ENCODE data around the gene GATAD2B. TPM values are rescaled to one million over a fixed set of nuclear protein-coding genes. Genes with fewer than 3 reads are reported as not detected.

The GATAD2B gene
- total and polyA plus RNA-seq, 5 experiments from 2014 or later: 4.4 to 120 (median 5.3) TPM

DNA sequence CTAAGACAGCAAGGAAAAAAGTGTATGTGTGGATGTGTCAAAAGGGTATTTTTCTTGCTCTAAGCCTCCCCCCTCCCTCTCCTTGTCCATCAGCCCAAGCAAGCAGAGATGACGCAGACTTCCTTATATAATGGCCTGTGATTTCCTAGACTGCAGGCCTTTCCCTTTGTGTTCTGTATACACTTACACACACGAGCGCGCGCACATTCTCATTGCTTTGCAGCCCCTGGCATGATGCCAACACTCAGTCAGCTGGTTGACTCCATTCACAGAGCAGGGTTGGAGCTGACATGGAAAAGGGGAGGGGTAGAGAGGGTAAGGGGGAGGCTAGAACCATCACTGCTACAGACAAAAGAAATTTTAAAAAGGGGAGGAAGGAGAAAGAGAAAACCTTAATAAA, 41.8 kb downstream of the GATAD2B start:
- peak; percentile 71 to 83 for ATAC-seq

DNA sequence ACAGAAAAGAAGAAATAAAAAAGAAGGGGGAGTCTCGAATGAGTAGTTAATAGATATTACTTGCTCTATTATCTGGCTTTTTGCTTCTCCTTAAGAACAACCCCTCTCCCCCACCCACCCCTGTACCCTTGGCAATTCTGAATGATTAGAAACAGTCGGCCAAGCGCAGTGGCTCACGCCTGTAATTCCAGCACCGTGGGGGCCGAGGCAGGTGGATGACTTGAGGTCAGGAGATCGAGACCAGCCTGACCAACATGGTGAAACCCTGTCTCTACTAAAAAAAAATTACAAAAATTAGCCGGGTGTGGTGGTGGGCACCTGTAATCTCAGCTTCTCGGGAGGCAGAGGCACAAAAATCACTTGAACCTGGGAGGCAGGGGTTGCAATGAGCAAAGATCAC, 42.7 kb downstream of the GATAD2B start:
- peak overlapping the region in 6 of 10 donors; percentile 21 to 79 (median 47) for H3K27ac Mint-ChIP-seq
- POLR2A ChIA-PET: no interaction called here
- no peaks in the 10 kb centered on the region for H3K27me3 Mint-ChIP-seq
- no peaks in the 10 kb centered on the region for H3K9me3 Mint-ChIP-seq
- H3K4me1 Mint-ChIP-seq: peaks cover 14 to 42% (median 32%) of the 10 kb centered on the region in 4 donors
- no peak for DNase-seq
- peaks cover 0 to 25% (median 2%) of the 10 kb centered on the region in 3 donors for H3K36me3 Mint-ChIP-seq
- no peak for ATAC-seq
- H3K4me3 Mint-ChIP-seq: peak overlapping the region in 1 of 10 donors; percentile 48

More for the DNA sequence above, 41.8 kb downstream of the GATAD2B start:
- Mint-ChIP-seq H3K4me1 (peaks cover 11 to 38% (median 30%) of the 10 kb centered on the region in 4 donors), H3K27ac (no peak overlapping the region), H3K27me3 (no peaks in the 10 kb centered on the region), H3K9me3 (no peaks in the 10 kb centered on the region), H3K36me3 (peaks cover 0 to 20% (median 3%) of the 10 kb centered on the region in 3 donors), H3K4me3 (no peak overlapping the region)
- peak; percentile 25 to 68 (median 44) for DNase-seq
- POLR2A ChIA-PET: interaction anchor here (0.6 to 1.3 kb wide), 3 partner anchors 42 to 1895 kb away, joined by 3 to 5 read pairs (median 3); partner anchors contain the start of gene GATAD2B

DNA sequence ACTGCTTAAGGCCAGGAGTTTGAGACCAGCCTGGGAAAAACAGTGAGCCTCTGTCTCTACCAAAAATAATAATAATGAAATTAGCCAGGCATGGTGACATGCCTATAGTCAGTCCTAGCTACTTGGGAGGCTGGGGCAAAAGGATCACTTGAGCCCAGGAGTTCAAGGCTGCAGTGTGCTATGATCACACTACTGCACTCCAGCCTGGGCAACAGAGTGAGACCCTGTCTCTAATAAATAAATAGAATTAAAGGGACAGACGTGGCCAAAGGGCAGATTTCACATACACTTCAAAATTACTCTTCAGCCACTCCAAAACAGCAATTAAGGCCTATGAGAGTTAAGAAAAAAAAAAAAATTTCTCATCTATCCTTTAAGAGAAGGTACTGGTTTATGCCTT, 45.7 kb downstream of the GATAD2B start:
- ATAC-seq (no peak), DNase-seq (no peak)
- POLR2A ChIA-PET: no interaction called here
- H3K4me3 Mint-ChIP-seq: no peak overlapping the region
- peak overlapping the region in 3 of 10 donors; percentile 26 to 87 (median 40) for H3K27ac Mint-ChIP-seq
- no peaks in the 10 kb centered on the region for H3K9me3 Mint-ChIP-seq
- no peaks in the 10 kb centered on the region for H3K27me3 Mint-ChIP-seq
- peaks cover 0 to 38% (median 0%) of the 10 kb centered on the region in 3 donors for H3K36me3 Mint-ChIP-seq
- peaks cover 17 to 56% (median 50%) of the 10 kb centered on the region in 4 donors for H3K4me1 Mint-ChIP-seq

DNA sequence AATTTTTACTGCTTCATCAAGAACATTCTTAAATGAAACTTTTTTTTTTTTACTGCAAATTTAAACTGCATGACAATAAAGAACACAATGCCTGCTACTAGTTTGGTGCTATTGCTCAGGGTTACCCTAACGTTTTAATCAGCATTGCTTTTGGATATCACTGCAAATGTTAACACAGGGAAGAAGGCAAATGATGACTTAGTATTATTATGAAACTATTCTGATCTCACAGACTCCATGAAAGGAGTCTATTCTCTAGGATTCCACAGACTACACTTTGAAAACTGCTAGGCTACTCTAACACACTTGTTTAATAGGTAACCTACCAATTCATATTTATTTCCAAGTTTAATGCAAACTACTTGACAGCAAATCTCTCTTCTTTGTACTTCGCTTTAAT, 49.8 kb downstream of the GATAD2B start:
- Mint-ChIP-seq H3K27me3 (no peaks in the 10 kb centered on the region), H3K27ac (peak overlapping the region in 5 of 10 donors; percentile 1 to 61 (median 15)), H3K36me3 (peaks cover 0 to 43% (median 4%) of the 10 kb centered on the region in 3 donors), H3K4me3 (no peak overlapping the region), H3K9me3 (no peaks in the 10 kb centered on the region), H3K4me1 (peaks cover 19 to 68% (median 54%) of the 10 kb centered on the region in 4 donors)
- no peak for ATAC-seq
- POLR2A ChIA-PET: no interaction called here
- no peak for DNase-seq

DNA sequence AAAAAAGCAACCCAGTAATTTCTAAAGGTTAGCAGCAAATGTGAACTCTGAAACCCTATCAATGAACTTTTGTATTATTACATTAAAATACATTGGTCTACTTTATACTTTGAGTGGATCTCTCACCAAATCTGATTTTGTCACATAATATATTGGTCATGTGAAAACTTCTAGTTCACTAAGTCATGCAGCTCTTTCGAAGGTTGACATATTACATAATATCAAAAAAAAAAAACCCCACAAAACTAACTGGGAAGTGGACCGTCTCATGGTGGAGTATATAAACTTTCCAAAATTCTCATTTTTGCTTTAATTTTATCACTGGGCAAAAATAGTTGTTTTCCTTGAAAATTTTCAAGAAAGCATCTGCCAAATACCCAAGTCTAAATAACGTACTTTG, 50.4 kb downstream of the GATAD2B start:
- H3K27me3 Mint-ChIP-seq: no peaks in the 10 kb centered on the region
- H3K4me3 Mint-ChIP-seq: no peak overlapping the region
- ATAC-seq: no peak
- H3K27ac Mint-ChIP-seq: peak overlapping the region in 5 of 10 donors; percentile 6 to 25 (median 17)
- H3K4me1 Mint-ChIP-seq: peaks cover 19 to 64% (median 53%) of the 10 kb centered on the region in 4 donors
- POLR2A ChIA-PET: no interaction called here
- no peak for DNase-seq
- no peaks in the 10 kb centered on the region for H3K9me3 Mint-ChIP-seq
- peaks cover 0 to 43% (median 4%) of the 10 kb centered on the region in 3 donors for H3K36me3 Mint-ChIP-seq

DNA sequence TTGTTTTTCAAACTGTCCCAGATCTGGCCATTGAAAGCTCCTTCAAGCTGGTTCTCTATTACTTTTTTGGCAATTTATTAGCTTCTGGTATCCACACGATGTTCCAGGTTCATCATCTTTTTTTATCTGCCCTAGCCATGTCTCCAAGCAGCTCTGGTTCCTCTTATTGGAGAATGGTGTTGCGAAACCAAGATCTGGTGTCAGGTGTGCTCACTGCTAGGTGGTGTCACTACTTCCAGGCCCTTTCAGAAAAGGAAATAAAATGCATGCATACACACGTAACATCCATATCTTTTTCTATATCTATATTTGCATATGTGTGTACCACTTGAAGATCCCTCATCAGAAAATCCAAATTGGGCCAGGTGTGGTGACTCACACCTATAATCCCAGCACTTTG, 53.3 kb downstream of the GATAD2B start:
- no peak for ATAC-seq
- H3K4me3 Mint-ChIP-seq: peak overlapping the region in 2 of 10 donors; percentile 1 to 46
- H3K4me1 Mint-ChIP-seq: peaks cover 25 to 62% (median 54%) of the 10 kb centered on the region in 4 donors
- no peak for DNase-seq
- H3K36me3 Mint-ChIP-seq: peaks cover 0 to 41% (median 4%) of the 10 kb centered on the region in 3 donors
- H3K27me3 Mint-ChIP-seq: no peaks in the 10 kb centered on the region
- no peaks in the 10 kb centered on the region for H3K9me3 Mint-ChIP-seq
- POLR2A ChIA-PET: interaction anchor here (0.9 kb wide), 1 partner anchor 53 kb away, joined by 3 read pairs; the partner anchor contains the start of gene GATAD2B
- H3K27ac Mint-ChIP-seq: peak overlapping the region in 4 of 10 donors; percentile 6 to 70 (median 28)

DNA sequence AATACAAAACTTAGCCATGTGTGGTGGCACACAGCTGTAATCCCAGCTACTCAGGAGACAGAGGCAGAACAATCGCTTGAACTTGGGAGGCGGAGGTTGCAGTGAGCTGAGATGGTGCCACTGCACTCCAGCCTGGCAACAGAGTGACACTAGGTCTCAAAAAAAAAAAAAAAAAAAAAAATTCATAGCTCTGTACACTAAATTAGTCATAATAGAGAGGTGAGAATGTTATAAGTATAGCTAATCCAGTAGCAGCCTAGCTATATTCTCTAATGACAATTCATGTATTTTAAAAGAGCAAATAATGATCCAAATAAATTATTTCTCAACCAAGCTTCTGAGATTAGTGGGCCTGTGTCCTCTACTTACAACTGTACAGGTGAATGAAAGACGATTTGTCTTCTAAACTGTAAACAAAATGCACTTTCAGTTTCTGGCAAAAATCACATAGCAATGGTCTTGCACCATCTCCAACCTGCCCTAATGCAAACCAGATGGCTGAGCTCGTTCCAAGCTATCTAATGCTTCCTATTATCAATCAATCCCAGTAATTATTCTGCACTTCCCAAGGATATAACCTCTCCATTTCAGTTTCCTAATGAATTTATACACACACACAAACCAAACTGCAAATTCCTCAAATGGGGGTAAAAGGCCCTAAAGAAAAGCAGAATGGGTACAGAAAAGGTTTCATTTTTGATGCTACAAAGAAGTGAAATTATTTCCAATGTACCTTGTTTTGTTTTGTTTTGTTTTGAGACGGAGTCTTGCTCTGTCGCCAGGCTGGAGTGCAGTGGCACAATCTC, 56.5 kb downstream of the GATAD2B start:
- H3K9me3 Mint-ChIP-seq: no peaks in the 10 kb centered on the region
- H3K27me3 Mint-ChIP-seq: no peaks in the 10 kb centered on the region
- peak overlapping the region in 9 of 10 donors; percentile 10 to 78 (median 64) for H3K27ac Mint-ChIP-seq
- peak overlapping the region in 1 of 10 donors; percentile 1 for H3K4me3 Mint-ChIP-seq
- no peak for ATAC-seq
- POLR2A ChIA-PET: interaction anchor here (0.8 to 1.0 kb wide), 2 partner anchors 79 to 124 kb away, joined by 3 read pairs; partner anchors contain the start of gene RPS27
- H3K36me3 Mint-ChIP-seq: peaks cover 0 to 35% (median 4%) of the 10 kb centered on the region in 3 donors
- no peak for DNase-seq
- peaks cover 25 to 52% (median 46%) of the 10 kb centered on the region in 4 donors for H3K4me1 Mint-ChIP-seq

DNA sequence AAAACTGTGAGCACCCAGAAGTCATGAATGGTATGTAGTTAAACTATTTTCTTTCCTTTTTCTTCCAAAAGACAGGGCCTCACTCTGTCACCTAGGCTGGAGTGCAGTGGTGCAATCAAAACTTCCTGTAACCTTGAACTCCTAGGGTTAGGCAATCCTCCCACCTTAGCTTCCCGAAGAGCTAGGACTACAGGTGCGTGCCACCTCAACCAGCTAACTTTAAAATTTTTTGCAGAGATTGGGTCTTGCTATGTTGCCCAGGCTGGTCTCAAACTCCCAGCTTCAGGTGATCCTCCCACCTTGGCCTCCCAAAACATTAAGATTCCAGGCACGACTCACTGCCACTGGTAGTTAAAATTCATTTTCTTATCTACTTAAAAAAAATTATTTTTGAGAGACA, 62.5 kb downstream of the GATAD2B start:
- POLR2A ChIA-PET: interaction anchor here (0.7 kb wide), 1 partner anchor 44 kb away, joined by 7 read pairs; no protein-coding TSS in a partner anchor
- H3K4me1 Mint-ChIP-seq: peaks cover 17 to 31% (median 28%) of the 10 kb centered on the region in 4 donors
- H3K27me3 Mint-ChIP-seq: no peaks in the 10 kb centered on the region
- H3K27ac Mint-ChIP-seq: peak overlapping the region in 1 of 10 donors; percentile 67
- DNase-seq (no peak), ATAC-seq (no peak)
- peaks cover 0 to 50% (median 2%) of the 10 kb centered on the region in 3 donors for H3K36me3 Mint-ChIP-seq
- H3K9me3 Mint-ChIP-seq: no peaks in the 10 kb centered on the region
- no peak overlapping the region for H3K4me3 Mint-ChIP-seq

DNA sequence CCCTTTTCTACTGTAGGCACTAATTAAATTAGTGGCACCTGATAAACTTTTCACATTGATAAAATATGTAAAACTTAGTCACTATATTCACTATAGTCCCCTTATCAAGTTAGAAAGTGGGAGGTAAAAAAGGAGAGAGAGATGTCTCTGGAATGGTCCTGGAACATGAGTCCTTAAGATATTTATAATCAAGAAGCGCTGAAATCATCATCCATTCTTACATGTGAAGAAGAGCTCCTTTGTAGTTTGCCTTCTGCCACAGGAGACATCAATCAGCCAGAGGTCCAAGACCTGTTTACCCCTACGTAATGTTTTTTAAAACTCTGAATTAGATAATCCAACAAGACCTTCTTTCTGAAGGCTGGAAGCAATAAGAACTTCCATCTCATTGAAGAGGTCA, 65.3 kb downstream of the GATAD2B start:
- H3K27me3 Mint-ChIP-seq: no peaks in the 10 kb centered on the region
- peaks cover 15 to 48% (median 32%) of the 10 kb centered on the region in 4 donors for H3K4me1 Mint-ChIP-seq
- no peak overlapping the region for H3K27ac Mint-ChIP-seq
- H3K9me3 Mint-ChIP-seq: no peaks in the 10 kb centered on the region
- H3K36me3 Mint-ChIP-seq: peaks cover 0 to 63% (median 5%) of the 10 kb centered on the region in 3 donors
- POLR2A ChIA-PET: interaction anchor here (0.6 kb wide), 1 partner anchor 131 kb away, joined by 3 read pairs; no protein-coding TSS in a partner anchor
- no peak overlapping the region for H3K4me3 Mint-ChIP-seq
- no peak for ATAC-seq
- no peak for DNase-seq

DNA sequence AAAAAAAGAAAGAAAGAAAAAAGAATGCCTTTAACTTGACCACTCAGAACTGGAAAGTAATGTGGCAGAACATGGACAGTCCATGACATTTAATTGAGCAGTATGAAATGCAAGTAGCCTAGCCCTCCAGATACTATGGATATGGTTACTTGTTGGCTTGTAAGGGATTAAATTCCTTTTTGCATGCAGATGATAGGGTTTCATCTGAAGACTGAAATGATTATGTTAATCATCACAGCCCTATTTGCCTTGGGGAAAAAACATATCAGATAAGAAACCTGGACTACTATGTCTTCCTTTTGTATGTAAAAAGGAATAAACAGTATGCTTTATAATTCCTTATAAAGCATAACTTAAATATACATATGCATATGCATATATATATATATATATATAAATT, 66.0 kb downstream of the GATAD2B start:
- POLR2A ChIA-PET: no interaction called here
- peaks cover 0 to 65% (median 5%) of the 10 kb centered on the region in 3 donors for H3K36me3 Mint-ChIP-seq
- H3K27me3 Mint-ChIP-seq: no peaks in the 10 kb centered on the region
- H3K4me3 Mint-ChIP-seq: no peak overlapping the region
- no peaks in the 10 kb centered on the region for H3K9me3 Mint-ChIP-seq
- H3K27ac Mint-ChIP-seq: no peak overlapping the region
- no peak for ATAC-seq
- H3K4me1 Mint-ChIP-seq: peaks cover 19 to 56% (median 37%) of the 10 kb centered on the region in 4 donors
- DNase-seq: no peak

DNA sequence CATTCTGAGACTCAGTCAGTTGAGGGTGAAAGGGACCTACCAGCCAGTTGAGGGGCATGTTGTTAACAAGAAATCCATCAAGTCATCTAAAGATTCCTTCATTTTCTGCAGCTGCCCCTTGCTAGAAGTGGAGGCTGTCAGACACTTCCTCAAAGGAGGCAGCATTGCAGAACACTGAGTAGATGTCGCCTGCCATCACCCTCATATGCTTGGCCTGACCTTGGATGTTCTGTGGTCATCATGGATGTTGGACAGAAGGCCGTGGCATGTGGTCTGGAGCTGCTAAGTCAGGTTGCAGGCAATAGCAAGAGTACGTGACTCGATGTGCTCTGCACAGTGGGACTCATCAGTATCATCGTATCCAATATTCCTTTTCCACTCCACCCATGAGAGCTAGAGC, 70.6 kb downstream of the GATAD2B start:
- H3K4me3 Mint-ChIP-seq: no peak overlapping the region
- POLR2A ChIA-PET: interaction anchor here (0.6 to 1.7 kb wide), 2 partner anchors 41 to 94 kb away, joined by 4 to 7 read pairs; partner anchors contain the start of gene DENND4B
- ATAC-seq (no peak), DNase-seq (no peak)
- peaks cover 0 to 50% (median 9%) of the 10 kb centered on the region in 3 donors for H3K36me3 Mint-ChIP-seq
- no peaks in the 10 kb centered on the region for H3K9me3 Mint-ChIP-seq
- peaks cover 24 to 68% (median 51%) of the 10 kb centered on the region in 4 donors for H3K4me1 Mint-ChIP-seq
- H3K27me3 Mint-ChIP-seq: no peaks in the 10 kb centered on the region
- H3K27ac Mint-ChIP-seq: peak overlapping the region in 8 of 10 donors; percentile 26 to 79 (median 53)

DNA sequence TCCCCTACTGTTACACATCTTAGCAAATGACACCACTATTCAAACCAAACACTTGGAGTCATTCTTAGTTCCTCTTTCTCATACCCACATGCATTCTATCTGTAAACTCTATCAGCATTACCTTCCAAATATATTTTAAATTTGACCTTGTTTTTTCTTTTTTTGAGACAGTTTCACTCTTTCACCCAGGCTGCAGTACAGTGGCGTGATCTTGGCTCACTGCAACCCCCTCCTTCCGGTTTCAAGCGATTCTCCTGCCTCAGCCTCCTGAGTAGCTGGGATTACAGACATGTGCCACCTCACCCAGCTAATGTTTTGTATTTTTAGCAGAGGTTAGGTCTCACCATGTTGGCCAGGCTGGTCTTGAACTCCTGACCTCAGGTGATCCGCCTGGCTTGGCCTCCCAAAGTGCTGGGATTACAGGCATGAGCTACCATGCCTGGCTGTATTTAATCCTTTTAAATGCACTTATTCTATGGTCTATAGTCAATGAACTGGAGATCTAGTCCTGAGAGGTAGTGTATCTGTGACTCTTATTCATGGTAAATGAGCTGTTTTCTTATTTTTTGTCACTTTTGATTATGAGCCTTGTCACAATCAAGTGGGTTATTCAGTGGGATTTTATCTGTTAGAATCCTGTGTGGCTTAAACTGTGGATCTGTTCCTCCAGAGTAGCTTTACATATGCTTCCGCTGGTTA, 73.1 kb downstream of the GATAD2B start:
- H3K27ac Mint-ChIP-seq: peak overlapping the region; percentile 36 to 89 (median 82)
- peaks cover 20 to 60% (median 48%) of the 10 kb centered on the region in 4 donors for H3K4me1 Mint-ChIP-seq
- DNase-seq: peak in 2 of 10 donors; percentile 1 to 9
- H3K36me3 Mint-ChIP-seq: peaks cover 0 to 38% (median 9%) of the 10 kb centered on the region in 3 donors
- H3K27me3 Mint-ChIP-seq: no peaks in the 10 kb centered on the region
- peak; percentile 42 to 45 for ATAC-seq
- H3K4me3 Mint-ChIP-seq: peak overlapping the region in 6 of 10 donors; percentile 0 to 58 (median 39)
- no peaks in the 10 kb centered on the region for H3K9me3 Mint-ChIP-seq
- POLR2A ChIA-PET: interaction anchor here (0.6 to 1.8 kb wide), 2 partner anchors 12 to 34 kb away, joined by 4 to 6 read pairs; no protein-coding TSS in a partner anchor
